Measurements from ENCODE around the gene LINS1.
A peak's percentile ranks its signal among the peaks of the same experiment; 100 is the strongest.

The LINS1 gene

GRCh38 chr15:100612539-100612938 lies 10.6 kb upstream of the LINS1 start:
- no peak overlapping the region for H3K4me3 ChIP-seq (ENCODE audit: low read depth, low read length)
- no peak for TF ChIP-seq CTCF (IDR thresholded peaks at IDR 0.05; ENCODE audit: borderline replicate concordance, insufficient read depth, low read depth, low read length)

- no peak for TF ChIP-seq CTCF (IDR thresholded peaks at IDR 0.05; ENCODE audit: borderline replicate concordance, insufficient read depth, low read depth, low read length)
- H3K4me3 ChIP-seq (ENCODE audit: low read depth, low read length): peak overlapping the region; percentile 88
These were observed 924 bp upstream of the LINS1 start for GRCh38 chr15:100602823-100603393.

GRCh38 chr15:100601617-100602063 lies 344 bp downstream of the LINS1 start:
- peak overlapping the region; percentile 55 for H3K4me3 ChIP-seq (ENCODE audit: low read depth, low read length)
- no peak for TF ChIP-seq CTCF (IDR thresholded peaks at IDR 0.05; ENCODE audit: borderline replicate concordance, insufficient read depth, low read depth, low read length)

GRCh38 chr15:100601163-100601562 lies 821 bp downstream of the LINS1 start:
- TF ChIP-seq CTCF (IDR thresholded peaks at IDR 0.05; ENCODE audit: borderline replicate concordance, insufficient read depth, low read depth, low read length): no peak
- H3K4me3 ChIP-seq (ENCODE audit: low read depth, low read length): peak overlapping the region; percentile 55

GRCh38 chr15:100598655-100599054 lies 3.3 kb downstream of the LINS1 start:
- TF ChIP-seq CTCF (IDR thresholded peaks at IDR 0.05; ENCODE audit: borderline replicate concordance, insufficient read depth, low read depth, low read length): no peak
- H3K4me3 ChIP-seq (ENCODE audit: low read depth, low read length): no peak overlapping the region

- H3K4me3 ChIP-seq (ENCODE audit: low read depth, low read length): no peak overlapping the region
- TF ChIP-seq CTCF (IDR thresholded peaks at IDR 0.05; ENCODE audit: borderline replicate concordance, insufficient read depth, low read depth, low read length): no peak
These were observed 4.1 kb downstream of the LINS1 start for GRCh38 chr15:100597862-100598261.

GRCh38 chr15:100596792-100597191 lies 5.2 kb downstream of the LINS1 start:
- peak overlapping the region; percentile 33 for H3K4me3 ChIP-seq (ENCODE audit: low read depth, low read length)
- no peak for TF ChIP-seq CTCF (IDR thresholded peaks at IDR 0.05; ENCODE audit: borderline replicate concordance, insufficient read depth, low read depth, low read length)

Data from GM12875 (cell line).